GM19023 (cell line): ENCODE measurements around the gene BAZ1B.
"Not testable (repeated sequence)": the region's sequence is repeated elsewhere in the genome, so short reads cannot be mapped to it uniquely, and the experiment has no call there.

Source experiments
- ATAC-seq: cut with Tn5 transposase; IDR thresholded peaks from one replicate; pipeline ENCODE4 v1.9.1; 2021; ENCODE audit warnings: mild to moderate bottlenecking, moderate library complexity; ENCODE audit not compliant: unreplicated experiment

BAZ1B gene

GRCh38 chr7:73522105-73522872 is at the start of gene BAZ1B:
Gene BAZ1B (minus strand): TSS chr7:73522293. CDS start chr7:73521933, 360 bp downstream.
- ATAC-seq = peak; percentile 90

- no peak for ATAC-seq
Observed at GRCh38 chr7:73570977-73571376, 48.9 kb upstream of the BAZ1B start.

GRCh38 chr7:73570521-73570920 is 48.4 kb upstream of the BAZ1B start:
- ATAC-seq = no peak

- ATAC-seq = no peak
Observed at GRCh38 chr7:73569042-73569608, 47.0 kb upstream of the BAZ1B start.

- no peak for ATAC-seq
Observed at GRCh38 chr7:73567846-73568685, 46.0 kb upstream of the BAZ1B start.

- ATAC-seq = no peak
Observed at GRCh38 chr7:73567140-73567539, 45.0 kb upstream of the BAZ1B start.

- not testable (repeated sequence) for ATAC-seq
Observed at GRCh38 chr7:73566431-73566830, 44.3 kb upstream of the BAZ1B start.

- no peak for ATAC-seq
Observed at GRCh38 chr7:73565675-73566340, 43.7 kb upstream of the BAZ1B start.

- ATAC-seq = no peak
Observed at GRCh38 chr7:73560109-73560835, 38.2 kb upstream of the BAZ1B start.

- ATAC-seq = peak; percentile 60
Observed at GRCh38 chr7:73557397-73558257, 35.5 kb upstream of the BAZ1B start, which contains the start of gene BCL7B. Gene BCL7B (minus strand): TSS chr7:73557690. CDS start chr7:73557578, 112 bp downstream.

- peak; percentile 91 for ATAC-seq
Observed at GRCh38 chr7:73557108-73557396, 35.0 kb upstream of the BAZ1B start.

- ATAC-seq = no peak
Observed at GRCh38 chr7:73556208-73557107, 34.4 kb upstream of the BAZ1B start.

GRCh38 chr7:73555411-73555982 is 33.4 kb upstream of the BAZ1B start:
- no peak for ATAC-seq

GRCh38 chr7:73550093-73550492 is 28.0 kb upstream of the BAZ1B start:
- ATAC-seq = not testable (repeated sequence)

GRCh38 chr7:73549176-73549575 is 27.1 kb upstream of the BAZ1B start:
- no peak for ATAC-seq

GRCh38 chr7:73547841-73548240 is 25.7 kb upstream of the BAZ1B start:
- no peak for ATAC-seq

- no peak for ATAC-seq
Observed at GRCh38 chr7:73544678-73545077, 22.6 kb upstream of the BAZ1B start.

- ATAC-seq = no peak
Observed at GRCh38 chr7:73541722-73542121, 19.6 kb upstream of the BAZ1B start.
